Measurements from ENCODE around the gene FBXO28. TPM values are rescaled to one million over a fixed set of nuclear protein-coding genes. Genes with fewer than 3 reads are reported as not detected.

Gene FBXO28
- total and polyA plus RNA-seq, 11 donors, result 5.4 to 24.5 (median 18.9) TPM

- WGBS, 4 donors, result 91 to 93% (median 92%) methylated on average over 9 of the region's 9 CpGs
- Histone ChIP-seq H3K4me1 (peaks cover 0 to 11% (median 2%) of the 10 kb centered on the region in 12 donors), H3K4me3 (no peak overlapping the region), H3K9me3 (no peaks in the 10 kb centered on the region), H3K36me3 (no peaks in the 10 kb centered on the region), H3K27ac (no peak overlapping the region), H3K27me3 (no peaks in the 10 kb centered on the region)
- ATAC-seq (no peak), DNase-seq (no peak)
- intact Hi-C loops (cut with DNase I), result no loop called here
- TF ChIP-seq CTCF (IDR thresholded peaks at IDR 0.05), result no peak
- TF ChIP-seq POLR2A (IDR thresholded peaks at IDR 0.05), result no peak
Observed at GRCh38 chr1:224177356-224177999, 63.6 kb downstream of the FBXO28 start.

DNA sequence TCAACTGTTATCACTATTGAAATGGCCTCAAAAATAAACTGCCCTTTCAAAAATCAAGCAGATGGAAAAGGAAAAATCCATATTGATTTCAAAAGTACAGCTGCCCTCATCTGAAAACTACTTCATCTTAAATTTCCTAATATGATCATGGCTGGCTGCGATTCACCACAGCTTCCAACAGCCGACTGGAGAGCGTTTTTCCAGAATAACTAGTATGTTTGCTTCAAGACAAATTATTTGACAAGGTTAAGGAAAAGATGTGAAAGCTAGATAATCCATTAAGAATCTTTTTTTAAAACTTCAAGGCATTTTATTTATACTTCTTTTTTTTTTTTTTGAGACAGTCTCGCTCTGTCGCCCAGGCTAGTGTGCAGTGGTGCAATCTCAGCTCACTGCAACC lies 65.0 kb downstream of the FBXO28 start:
- intact Hi-C loops (cut with DNase I), result no loop called here
- Histone ChIP-seq H3K9me3 (no peaks in the 10 kb centered on the region), H3K4me1 (peaks cover 0 to 15% (median 5%) of the 10 kb centered on the region in 12 donors), H3K27me3 (no peaks in the 10 kb centered on the region), H3K27ac (no peak overlapping the region), H3K36me3 (no peaks in the 10 kb centered on the region), H3K4me3 (no peak overlapping the region)
- WGBS, 4 donors, result 95 to 97% (median 96%) methylated on average over 5 of the region's 5 CpGs
- ATAC-seq, result no peak
- no peak for TF ChIP-seq POLR2A (IDR thresholded peaks at IDR 0.05)
- no peak for DNase-seq

DNA sequence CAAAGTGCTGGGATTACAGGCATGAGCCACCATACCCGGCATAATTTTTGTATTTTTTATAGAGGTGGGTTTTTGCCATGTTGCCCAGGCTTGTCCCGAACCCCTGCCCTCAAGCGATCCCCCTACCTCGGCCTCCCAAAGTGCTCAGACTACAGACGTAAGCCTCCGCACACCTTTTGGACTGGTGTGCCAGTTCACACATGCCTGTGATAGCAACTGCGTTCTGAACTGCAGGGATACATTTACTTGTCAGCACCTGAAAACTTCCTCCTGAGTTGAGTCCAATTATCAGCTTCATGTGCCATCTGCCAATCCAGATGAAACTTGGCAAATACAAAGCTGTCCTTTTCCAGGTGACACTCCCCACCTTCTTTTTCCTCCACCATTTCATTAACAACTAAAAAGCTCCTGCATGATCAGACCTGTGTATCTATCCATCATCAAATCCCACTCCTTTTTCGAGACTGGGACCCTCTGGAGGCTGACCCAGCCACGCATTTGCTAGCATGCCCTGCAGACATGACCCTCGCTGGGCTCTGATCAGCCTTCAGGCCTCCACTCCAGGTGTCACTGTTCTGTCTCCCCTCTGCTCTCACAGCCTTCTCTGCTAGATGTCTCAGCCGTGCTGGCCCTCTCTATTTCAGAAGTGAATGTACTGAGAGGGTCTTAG lies 67.0 kb downstream of the FBXO28 start:
- Histone ChIP-seq H3K4me3 (no peak overlapping the region), H3K27me3 (no peaks in the 10 kb centered on the region), H3K27ac (no peak overlapping the region), H3K4me1 (peaks cover 0 to 29% (median 18%) of the 10 kb centered on the region in 12 donors), H3K36me3 (peaks cover 0 to 3% (median 0%) of the 10 kb centered on the region in 9 donors), H3K9me3 (no peaks in the 10 kb centered on the region)
- no peak for TF ChIP-seq CTCF (IDR thresholded peaks at IDR 0.05)
- no peak for TF ChIP-seq POLR2A (IDR thresholded peaks at IDR 0.05)
- no peak for ATAC-seq
- DNase-seq, result no peak
- intact Hi-C loops (cut with DNase I), result loop anchor here in 3 of 10 donors (5.0 to 10.0 kb wide), 3 partner anchors 144 to 154 kb away; partner anchors contain the start of gene NVL (in 2 of the 3)
- WGBS, 4 donors, result 90 to 94% (median 91%) methylated on average over 11 of the region's 11 CpGs

- H3K9me3 ChIP-seq, result no peaks in the 10 kb centered on the region
- peaks cover 0 to 31% (median 18%) of the 10 kb centered on the region in 12 donors for H3K4me1 ChIP-seq
- ATAC-seq, result no peak
- H3K27ac ChIP-seq, result no peak overlapping the region
- DNase-seq, result no peak
- H3K36me3 ChIP-seq, result peaks cover 0 to 3% (median 0%) of the 10 kb centered on the region in 9 donors
- 93 to 97% (median 95%) methylated on average over 4 of the region's 4 CpGs for WGBS, 4 donors
- H3K4me3 ChIP-seq, result no peak overlapping the region
- H3K27me3 ChIP-seq, result no peaks in the 10 kb centered on the region
- intact Hi-C loops (cut with DNase I), result loop anchor here in 3 of 10 donors (5.0 to 10.0 kb wide), 3 partner anchors 143 to 153 kb away; partner anchors contain the start of gene NVL (in 2 of the 3)
- no peak for TF ChIP-seq CTCF (IDR thresholded peaks at IDR 0.05)
- no peak for TF ChIP-seq POLR2A (IDR thresholded peaks at IDR 0.05)
Observed at GRCh38 chr1:224181453-224181810, 67.5 kb downstream of the FBXO28 start.

Data from heart left ventricle (tissue), 16 donors.